Measurements from ENCODE around the gene LEMD2. TPM values are rescaled to one million over a fixed set of nuclear protein-coding genes. Genes with fewer than 3 reads are reported as not detected.
A peak's percentile ranks its signal among the peaks of the same experiment; 100 is the strongest.

Gene LEMD2
- total RNA-seq, 4 donors from 2014 or later = 57.3 to 159 (median 112) TPM

DNA sequence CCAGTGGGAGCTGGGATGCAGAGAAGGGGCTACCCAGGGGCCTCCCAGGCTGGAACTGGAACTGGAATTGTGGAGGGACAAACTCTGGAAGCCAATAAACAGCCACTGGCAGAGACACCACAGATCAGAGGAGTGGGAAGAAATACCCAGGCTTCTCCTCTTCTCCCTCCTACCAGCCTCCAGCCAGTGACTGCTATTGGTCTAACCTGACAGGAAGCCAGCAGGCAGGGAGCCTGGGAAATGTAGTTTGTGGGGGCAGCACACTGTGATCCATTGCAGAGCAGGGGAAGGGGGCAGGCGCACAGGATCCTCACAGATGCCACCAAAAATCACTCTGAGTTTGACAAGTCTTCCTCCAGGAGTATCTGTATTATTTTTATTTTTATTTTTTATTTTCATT, 26.9 kb upstream of the LEMD2 start:
- intact Hi-C loops (cut with DNase I; ENCODE audit: low total_unique reads) = no loop called here
- DNase-seq = no peak
- Histone ChIP-seq H3K4me1 (no peaks in the 10 kb centered on the region), H3K27ac (no peak overlapping the region), H3K27me3 (peaks cover 49% of the 10 kb centered on the region), H3K4me3 (no peak overlapping the region), H3K9me3 (no peaks in the 10 kb centered on the region), H3K36me3 (no peaks in the 10 kb centered on the region)
- TF ChIP-seq EP300 (IDR thresholded peaks at IDR 0.05; ENCODE audit: low read depth) (no peak), POLR2A (IDR thresholded peaks at IDR 0.05) (no peak), POLR2AphosphoS5 (IDR thresholded peaks at IDR 0.05) (no peak)
- TF ChIP-seq, protein P1, sequence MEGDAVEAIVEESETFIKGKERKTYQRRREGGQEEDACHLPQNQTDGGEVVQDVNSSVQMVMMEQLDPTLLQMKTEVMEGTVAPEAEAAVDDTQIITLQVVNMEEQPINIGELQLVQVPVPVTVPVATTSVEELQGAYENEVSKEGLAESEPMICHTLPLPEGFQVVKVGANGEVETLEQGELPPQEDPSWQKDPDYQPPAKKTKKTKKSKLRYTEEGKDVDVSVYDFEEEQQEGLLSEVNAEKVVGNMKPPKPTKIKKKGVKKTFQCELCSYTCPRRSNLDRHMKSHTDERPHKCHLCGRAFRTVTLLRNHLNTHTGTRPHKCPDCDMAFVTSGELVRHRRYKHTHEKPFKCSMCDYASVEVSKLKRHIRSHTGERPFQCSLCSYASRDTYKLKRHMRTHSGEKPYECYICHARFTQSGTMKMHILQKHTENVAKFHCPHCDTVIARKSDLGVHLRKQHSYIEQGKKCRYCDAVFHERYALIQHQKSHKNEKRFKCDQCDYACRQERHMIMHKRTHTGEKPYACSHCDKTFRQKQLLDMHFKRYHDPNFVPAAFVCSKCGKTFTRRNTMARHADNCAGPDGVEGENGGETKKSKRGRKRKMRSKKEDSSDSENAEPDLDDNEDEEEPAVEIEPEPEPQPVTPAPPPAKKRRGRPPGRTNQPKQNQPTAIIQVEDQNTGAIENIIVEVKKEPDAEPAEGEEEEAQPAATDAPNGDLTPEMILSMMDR (IDR thresholded peaks at IDR 0.05) = no peak
- in situ Hi-C loops (cut with MboI; ENCODE audit: low pct_ligation_motif_present in 1 of 4, low pct_unique_long_range_greater_than_20kb in 1 of 4, low sequenced_read_pairs in 3 of 4) = no loop called here
- WGBS, 2 donors (ENCODE audit: low coverage in 1 of 2) = 33 to 50% methylated on average over 1 of the region's 1 CpG

DNA sequence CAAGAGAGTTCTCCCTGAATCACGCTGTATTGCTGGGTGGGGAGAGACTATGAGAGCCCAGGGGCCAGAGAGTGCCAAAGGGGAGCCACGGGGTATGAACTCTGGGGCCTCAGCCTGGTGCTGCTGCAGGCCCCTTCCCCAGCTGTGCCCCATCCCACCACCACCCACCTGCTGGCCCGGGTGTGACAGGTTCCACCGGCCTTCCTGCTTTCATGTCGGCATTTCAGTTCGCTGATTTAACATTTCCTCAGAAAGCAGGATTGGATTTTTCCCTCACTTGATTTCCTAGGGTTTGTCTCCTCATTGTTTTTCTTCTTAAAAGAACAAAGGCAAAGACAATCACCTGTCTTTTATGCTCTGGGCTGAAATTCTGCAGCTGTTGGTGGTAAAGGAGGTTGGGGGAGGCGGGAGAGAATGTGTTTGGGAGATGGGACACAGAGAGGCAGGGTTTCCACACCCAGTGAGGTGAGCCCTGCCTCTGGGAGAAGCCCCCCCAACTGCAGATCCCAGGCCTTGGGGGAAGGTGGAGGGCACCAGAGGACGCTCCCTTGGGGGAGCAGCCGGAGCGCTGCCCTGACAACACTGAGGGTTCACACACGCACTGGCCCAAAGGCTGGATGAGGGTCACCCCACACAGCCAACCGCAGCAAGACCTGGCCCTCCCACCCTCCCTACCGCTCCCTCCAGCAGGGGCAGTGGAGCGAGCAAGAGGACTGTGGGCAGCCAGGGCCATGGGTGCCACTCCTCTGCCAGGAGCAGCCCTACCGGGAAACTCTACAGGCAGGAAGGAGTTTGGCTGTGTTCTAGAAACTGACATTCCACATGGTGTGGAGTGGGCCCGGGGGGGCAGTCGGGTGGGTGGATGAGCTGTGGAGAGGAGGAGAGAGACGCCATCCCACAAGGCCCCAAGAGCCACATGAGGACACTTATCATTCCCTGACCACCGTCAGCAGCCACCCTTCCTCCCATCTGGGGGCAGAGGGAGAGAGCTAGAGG, 25.4 kb upstream of the LEMD2 start:
- DNase-seq = no peak
- no peak overlapping the region for H3K27ac ChIP-seq
- no peak overlapping the region for H3K4me3 ChIP-seq
- no peaks in the 10 kb centered on the region for H3K9me3 ChIP-seq
- WGBS, 2 donors (ENCODE audit: low coverage in 1 of 2) = 39 to 73% methylated on average over 2 to 17 of the region's 19 CpGs
- H3K36me3 ChIP-seq = no peaks in the 10 kb centered on the region
- TF ChIP-seq, protein P1 (IDR thresholded peaks at IDR 0.05) = no peak
- TF ChIP-seq POLR2AphosphoS5 (IDR thresholded peaks at IDR 0.05) = no peak
- no peak for TF ChIP-seq POLR2A (IDR thresholded peaks at IDR 0.05)
- no peak for TF ChIP-seq EP300 (IDR thresholded peaks at IDR 0.05; ENCODE audit: low read depth)
- no peaks in the 10 kb centered on the region for H3K4me1 ChIP-seq
- intact Hi-C loops (cut with DNase I; ENCODE audit: low total_unique reads) (no loop called here), in situ Hi-C loops (cut with MboI; ENCODE audit: low pct_ligation_motif_present in 1 of 4, low pct_unique_long_range_greater_than_20kb in 1 of 4, low sequenced_read_pairs in 3 of 4) (no loop called here)
- H3K27me3 ChIP-seq = peaks cover 55% of the 10 kb centered on the region

DNA sequence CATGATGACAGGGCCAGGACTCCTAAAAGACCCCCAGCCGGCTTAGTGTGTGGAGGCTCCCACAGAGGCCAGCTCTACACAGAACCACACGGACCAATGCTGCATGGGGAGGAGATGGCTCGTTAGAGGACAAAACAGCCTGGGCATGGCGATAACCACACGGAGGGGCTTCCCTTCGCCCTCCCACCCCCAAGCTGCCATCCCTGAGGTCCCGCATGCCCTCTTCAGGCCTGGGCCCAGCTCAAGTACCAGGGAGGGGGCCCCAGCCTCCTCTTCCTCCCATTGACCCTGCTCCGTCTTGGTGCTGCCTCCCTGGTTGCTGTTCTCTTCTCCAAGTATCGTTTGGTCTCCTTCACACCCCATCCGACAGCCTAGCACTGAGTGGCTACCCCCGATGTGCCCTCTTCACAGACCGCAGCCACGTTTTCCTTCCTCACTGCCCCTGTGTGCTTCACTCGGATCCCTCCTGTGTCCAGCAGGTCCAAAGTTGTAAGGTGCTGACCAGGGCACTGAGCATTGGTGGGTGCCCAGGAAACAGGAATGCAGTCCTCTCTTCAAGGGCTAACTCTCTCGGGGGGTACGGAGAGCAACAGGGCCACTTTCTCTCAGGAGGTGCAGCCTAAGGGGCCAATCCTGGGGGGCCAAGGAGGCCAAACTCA, 24.4 kb upstream of the LEMD2 start:
- H3K4me1 ChIP-seq = no peaks in the 10 kb centered on the region
- H3K27ac ChIP-seq = no peak overlapping the region
- in situ Hi-C loops (cut with MboI; ENCODE audit: low pct_ligation_motif_present in 1 of 4, low pct_unique_long_range_greater_than_20kb in 1 of 4, low sequenced_read_pairs in 3 of 4) = no loop called here
- 73 to 100% methylated on average over 1 to 16 of the region's 16 CpGs for WGBS, 2 donors (ENCODE audit: low coverage in 1 of 2)
- H3K36me3 ChIP-seq = no peaks in the 10 kb centered on the region
- no peak overlapping the region for H3K4me3 ChIP-seq
- TF ChIP-seq EP300 (IDR thresholded peaks at IDR 0.05; ENCODE audit: low read depth) = no peak
- no peak for TF ChIP-seq POLR2A (IDR thresholded peaks at IDR 0.05)
- no peak for TF ChIP-seq POLR2AphosphoS5 (IDR thresholded peaks at IDR 0.05)
- TF ChIP-seq, protein P1 (IDR thresholded peaks at IDR 0.05) = no peak
- H3K27me3 ChIP-seq = peaks cover 62% of the 10 kb centered on the region
- no peak for DNase-seq
- no peaks in the 10 kb centered on the region for H3K9me3 ChIP-seq
- intact Hi-C loops (cut with DNase I; ENCODE audit: low total_unique reads) = no loop called here

DNA sequence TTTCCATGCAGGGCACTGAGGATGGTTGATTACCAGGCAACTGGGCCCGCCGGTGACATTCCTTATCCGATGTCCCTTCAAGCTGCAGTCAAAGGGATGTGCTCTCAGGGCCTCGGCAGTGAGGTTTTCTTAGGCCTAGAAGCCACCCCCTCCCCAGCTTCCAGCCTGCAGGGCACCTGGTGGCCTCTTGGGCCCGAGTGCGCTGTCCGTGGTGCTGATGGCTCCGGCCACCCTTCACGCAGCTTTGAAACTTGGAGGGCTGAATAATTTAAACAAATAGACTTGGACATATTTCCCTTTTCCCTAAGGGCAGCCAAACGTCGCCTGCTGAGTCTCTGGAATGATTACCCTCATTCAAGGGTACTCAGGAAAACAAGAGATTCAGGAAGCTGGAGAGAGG, 23.7 kb upstream of the LEMD2 start:
- 20% methylated on average over 6 of the region's 11 CpGs; no CpG with 5 or more reads in 1 of the 2 donors for WGBS, 2 donors (ENCODE audit: low coverage in 1 of 2)
- Histone ChIP-seq H3K27ac (no peak overlapping the region), H3K36me3 (no peaks in the 10 kb centered on the region), H3K27me3 (peaks cover 68% of the 10 kb centered on the region), H3K4me3 (no peak overlapping the region), H3K9me3 (no peaks in the 10 kb centered on the region), H3K4me1 (no peaks in the 10 kb centered on the region)
- intact Hi-C loops (cut with DNase I; ENCODE audit: low total_unique reads) (no loop called here), in situ Hi-C loops (cut with MboI; ENCODE audit: low pct_ligation_motif_present in 1 of 4, low pct_unique_long_range_greater_than_20kb in 1 of 4, low sequenced_read_pairs in 3 of 4) (no loop called here)
- TF ChIP-seq, protein P1 (IDR thresholded peaks at IDR 0.05) = peak; percentile 27 to 40 (median 31)
- TF ChIP-seq POLR2AphosphoS5 (IDR thresholded peaks at IDR 0.05) = no peak
- no peak for DNase-seq
